NCI-H446 (cell line): ENCODE measurements around the gene MT1X.

ENCODE experiments used
- DNase-seq, 2 experiments: peaks; one replicate each; lab custom pipeline; 2025; lab: John Stamatoyannopoulos, UW

Gene MT1X

GRCh38 chr16:56679078-56679730 is 3.1 kb upstream of the MT1X start:
- no peak for DNase-seq

DNA sequence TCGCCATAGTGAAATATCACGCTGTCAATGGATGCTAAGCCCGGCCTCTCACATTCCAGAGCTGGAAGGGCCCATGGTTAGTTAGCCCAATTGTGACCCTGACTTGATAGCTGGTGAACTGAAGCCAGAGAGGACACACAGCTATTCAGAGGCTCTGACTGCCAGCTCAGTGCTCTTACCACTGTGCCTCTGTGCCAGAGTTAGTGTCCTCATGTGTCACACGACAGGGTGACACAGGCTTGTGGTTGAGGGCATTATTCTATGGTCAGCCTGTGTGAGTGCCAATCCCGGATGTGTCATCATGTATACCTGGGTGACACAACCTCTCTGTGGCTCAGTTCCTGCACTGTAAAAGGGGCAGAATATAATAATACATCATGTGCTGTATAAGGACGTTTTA is 2.5 kb upstream of the MT1X start:
- no peak for DNase-seq

- DNase-seq = no peak
Measured at GRCh38 chr16:56682703-56683397, 580 bp downstream of the MT1X start.

GRCh38 chr16:56683424-56684172 is 1.3 kb downstream of the MT1X start:
- no peak for DNase-seq

- no peak for DNase-seq
Measured at GRCh38 chr16:56684256-56684925, 2.1 kb downstream of the MT1X start.

DNA sequence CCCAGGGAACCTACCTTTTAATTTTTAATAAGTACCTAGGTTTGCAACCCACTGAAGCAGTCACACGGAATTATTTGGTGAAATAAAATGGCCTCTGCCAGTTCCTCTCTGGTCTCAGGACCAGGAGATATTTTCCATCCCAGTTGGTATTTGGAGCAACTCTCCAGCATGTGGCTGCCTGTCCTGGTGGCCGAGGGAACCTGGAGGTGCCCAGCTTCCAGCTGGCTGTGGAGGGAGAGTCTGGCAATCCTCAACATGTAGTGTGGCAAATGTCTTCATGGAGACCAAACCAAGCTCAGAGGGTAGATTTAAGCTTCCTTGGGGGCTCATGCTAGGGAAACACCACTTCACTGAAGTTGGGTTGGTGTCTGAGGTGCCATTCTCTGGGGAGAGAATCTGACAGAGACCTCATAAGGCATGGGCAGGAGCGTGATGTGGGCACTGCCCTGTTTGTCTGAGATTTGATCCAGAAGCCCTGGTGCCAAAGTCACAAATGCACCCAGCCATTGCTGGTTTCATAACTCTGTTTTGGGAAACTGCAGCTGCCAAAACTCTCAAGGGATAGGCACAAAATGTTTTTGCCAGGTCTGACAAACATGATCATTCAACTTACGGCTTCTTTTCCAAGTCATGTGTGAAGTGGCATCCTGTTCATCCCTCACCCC is 2.8 kb downstream of the MT1X start:
- no peak for DNase-seq

DNA sequence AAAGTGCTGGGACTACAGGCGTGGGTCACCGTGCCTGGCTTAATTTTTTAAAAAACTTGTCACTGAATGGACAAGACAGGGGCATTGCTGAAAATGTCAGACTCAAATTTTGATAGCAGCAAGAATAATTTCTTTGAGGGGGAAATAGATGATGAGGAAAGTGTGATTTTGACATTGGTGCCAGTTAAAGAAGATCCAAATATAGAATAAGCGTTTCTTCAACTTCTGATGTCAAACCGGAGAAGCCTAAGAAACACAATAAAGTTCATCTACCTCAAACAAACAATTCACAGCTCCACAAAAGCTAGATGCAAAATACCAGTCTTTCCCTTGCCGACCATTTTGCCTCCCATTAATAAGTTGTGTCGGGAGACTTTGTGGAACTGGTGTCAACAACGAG is 4.5 kb downstream of the MT1X start:
- DNase-seq = no peak

DNA sequence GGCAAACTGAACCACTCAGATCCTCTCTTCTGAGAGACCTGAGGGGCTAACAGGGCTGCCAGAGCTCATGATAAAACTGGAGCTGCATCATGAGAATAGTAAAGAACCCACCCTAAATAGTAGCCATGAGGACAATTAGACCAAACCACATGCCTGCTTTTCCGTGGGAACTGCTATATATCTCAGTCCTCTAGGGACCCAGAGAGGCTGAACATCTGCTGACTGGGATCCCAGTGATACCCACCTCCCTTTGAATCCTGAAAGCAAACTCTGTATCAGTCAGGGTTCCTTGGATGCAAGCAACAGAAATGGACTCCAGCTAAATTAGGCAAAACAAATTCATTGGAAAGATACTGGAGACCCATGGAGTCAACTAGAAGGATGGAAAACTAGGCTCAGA is 6.5 kb downstream of the MT1X start:
- DNase-seq = no peak

DNA sequence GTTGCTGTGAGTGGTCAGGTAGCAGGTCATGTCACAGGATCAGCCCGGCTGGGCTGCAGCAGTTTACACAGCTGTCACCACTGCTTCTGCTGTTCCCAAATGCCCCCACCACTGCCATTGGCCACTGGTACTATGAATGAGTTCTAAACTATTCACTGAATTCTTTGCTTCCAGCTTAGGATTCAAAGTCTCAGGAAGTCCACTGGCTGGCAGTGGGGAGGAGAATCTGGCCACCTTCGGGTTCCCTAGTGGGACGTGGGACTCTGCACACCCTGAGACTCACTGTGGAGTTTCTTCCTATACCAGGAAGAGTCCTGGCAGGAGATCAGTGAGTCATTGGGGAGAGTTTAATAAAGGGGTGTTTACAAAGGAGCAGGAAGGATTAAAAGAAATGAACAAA is 6.9 kb downstream of the MT1X start:
- no peak for DNase-seq

- no peak for DNase-seq
Measured at GRCh38 chr16:56690420-56691122, 8.3 kb downstream of the MT1X start.

DNA sequence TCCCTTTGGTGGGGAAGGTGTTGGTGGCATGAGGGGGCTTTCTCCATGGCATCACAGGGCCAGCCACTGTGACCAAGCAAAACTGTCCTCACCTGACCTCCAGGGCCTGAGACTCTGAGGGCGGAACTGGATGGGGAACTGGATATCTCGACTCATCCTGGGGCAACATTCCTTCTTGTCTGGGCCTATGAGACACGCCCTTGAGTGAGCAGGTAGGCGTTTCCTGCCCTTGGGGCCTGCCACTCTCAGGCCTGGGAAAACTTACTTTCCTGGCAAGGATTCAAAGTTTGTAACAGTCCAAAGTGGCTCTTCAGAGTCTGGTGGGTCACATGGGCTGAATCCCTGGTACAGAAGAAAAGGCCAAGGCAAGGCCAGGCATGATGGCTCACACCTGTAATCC is 9.6 kb downstream of the MT1X start:
- DNase-seq = no peak

- no peak for DNase-seq
Measured at GRCh38 chr16:56695246-56695645, 13.0 kb downstream of the MT1X start.

GRCh38 chr16:56697456-56698155 is 15.3 kb downstream of the MT1X start:
- no peak for DNase-seq

DNA sequence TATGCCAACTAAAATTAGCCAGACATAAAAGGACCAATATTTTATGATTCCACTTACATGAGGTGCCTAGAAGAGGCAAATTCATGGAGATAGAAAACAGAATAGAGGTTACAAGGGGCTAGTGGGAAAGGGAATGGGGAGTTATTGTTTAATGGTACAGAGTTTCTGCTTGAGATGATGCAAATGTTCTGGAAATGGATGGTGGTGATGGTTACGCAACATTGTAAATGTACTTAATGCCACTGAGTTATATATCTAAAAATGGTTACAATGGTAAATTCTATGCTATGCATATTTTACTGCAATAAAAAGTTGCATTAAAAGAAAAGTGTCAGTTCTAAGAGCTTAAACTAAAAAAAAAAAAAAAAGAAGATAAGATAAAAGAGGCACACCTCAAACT is 17.9 kb downstream of the MT1X start:
- no peak for DNase-seq

DNA sequence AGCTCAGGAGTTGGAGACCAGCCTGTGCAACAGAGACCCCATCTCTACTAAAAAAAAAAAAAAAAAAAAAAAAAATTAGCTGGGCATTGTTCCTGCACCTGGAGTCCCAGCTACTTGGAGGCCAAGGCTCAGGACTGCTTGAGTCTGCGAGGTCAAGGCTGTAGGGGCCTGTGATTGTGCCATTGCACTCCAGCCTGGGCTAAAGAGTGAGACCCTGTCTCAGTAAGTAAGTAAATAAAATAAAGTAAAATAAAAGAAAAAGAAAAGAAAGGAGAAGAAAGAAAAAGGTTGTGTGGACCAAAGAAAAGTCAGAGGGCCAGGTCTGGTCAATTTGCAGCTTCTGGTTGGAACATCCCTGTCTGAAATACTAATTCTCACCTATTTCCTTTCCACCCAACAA is 18.4 kb downstream of the MT1X start:
- DNase-seq = no peak

- DNase-seq = no peak
Measured at GRCh38 chr16:56701534-56701933, 19.3 kb downstream of the MT1X start.

- DNase-seq = no peak
Measured at GRCh38 chr16:56702836-56703235, 20.6 kb downstream of the MT1X start.

DNA sequence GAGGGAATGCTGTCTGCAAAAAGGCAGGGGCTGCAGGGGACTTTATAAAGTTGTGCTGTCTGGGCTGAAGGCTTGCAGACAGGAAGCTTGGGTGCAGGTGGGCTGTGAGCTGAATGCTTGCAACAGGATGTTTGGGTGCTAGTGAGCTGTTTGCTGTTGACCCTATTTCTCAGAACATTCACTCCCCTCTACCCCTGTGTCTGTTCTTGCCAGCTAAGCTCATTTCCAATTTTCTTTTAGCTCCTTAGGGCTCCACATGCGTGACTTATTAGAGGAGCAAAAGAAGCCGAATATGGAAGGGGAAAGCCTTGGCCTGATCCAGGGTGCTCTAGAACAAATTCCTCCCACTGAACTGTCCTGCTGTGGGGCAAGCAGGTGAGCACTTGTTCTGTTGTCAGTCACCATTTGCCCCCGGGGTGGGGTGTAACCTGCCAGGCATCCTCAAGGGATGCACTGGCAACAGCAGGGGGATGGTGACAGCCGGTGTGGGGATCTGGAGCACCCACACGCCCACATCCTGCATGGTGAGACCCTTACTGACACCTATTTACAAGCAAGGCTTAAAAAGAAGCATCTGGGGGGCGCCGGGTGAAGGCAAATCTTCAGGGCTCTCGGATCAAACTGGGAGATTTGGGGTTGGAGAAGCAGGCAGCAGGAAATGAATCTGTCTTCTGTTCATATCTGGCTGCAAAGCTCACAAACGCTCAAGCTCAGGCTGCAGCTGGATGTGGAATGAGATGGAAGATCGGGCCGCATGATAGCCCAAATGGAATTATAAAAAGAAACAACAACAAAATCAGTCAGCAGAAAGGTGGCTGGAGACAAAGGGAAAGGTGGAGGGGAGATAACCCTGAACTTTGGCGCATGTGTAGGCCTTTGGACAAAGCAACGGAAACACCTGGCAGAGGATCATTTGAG is 26.5 kb downstream of the MT1X start:
- no peak for DNase-seq

DNA sequence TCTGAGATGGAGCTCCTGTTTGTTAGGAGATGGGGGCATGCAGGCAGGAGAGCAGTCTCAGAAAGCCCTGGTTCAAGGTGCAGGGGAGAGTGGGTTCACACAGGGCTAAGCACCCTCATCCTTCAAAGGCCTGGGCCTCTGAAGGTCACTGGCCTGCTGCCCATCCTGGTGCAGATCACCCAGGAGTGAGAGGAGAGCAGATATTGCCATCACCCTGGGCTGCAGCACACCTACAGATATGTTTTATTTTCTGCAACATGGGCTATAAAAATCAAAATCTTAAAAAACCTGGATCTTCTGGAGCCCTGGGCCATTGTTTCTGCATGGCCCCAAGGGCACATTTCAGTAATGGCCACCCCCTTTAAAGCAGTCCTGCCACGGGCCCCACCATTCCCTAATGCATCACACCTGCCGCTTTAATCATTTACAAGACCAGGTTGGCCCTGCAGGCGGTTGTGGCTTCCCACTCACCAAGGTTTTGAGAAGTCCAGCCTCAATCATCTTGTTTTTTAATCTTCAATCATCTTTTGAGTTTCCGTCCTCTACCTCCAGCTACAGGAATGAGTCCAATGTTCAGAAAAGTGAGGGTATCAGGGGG is 27.3 kb downstream of the MT1X start:
- DNase-seq = no peak
